IMR-90 (cell line): Measurements from ENCODE around the gene ATP1B4. TPM values are rescaled to one million over a fixed set of nuclear protein-coding genes. Genes with fewer than 3 reads are reported as not detected.

ENCODE experiments used
- ATAC-seq: fragments of 200-7000 bp; cut with Tn5 transposase; 2 replicates; pipeline ENCODE4 v1.9.1; 2020; ENCODE audit warnings: low read depth, mild to moderate bottlenecking, moderate library complexity
- BruUV-seq: library from RNA; stranded (reverse); fragments of 400-500 nt; replicated peaks from 2 replicates; lab custom pipeline; 2021; lab: Mats Ljungman, UMichigan
- CTCF ChIA-PET: fragments of 300-600 bp; formaldehyde crosslinking; extraction: SDS; loops from one replicate; lab custom pipeline; 2021; ENCODE audit warnings: antibody characterized with exemption; lab: Yijun Ruan, JAX
- POLR2A ChIA-PET: fragments of 300-600 bp; sonication (Branson Sonifier 250); formaldehyde crosslinking; loops from one replicate; lab custom pipeline; 2022; ENCODE audit warnings: antibody characterized with exemption; ENCODE audit not compliant: unreplicated experiment; lab: Charles Lee
- DNase-seq: peaks from one replicate; pipeline ENCODE4 v3.0.0; 2013
- H2AFZ ChIP-seq: replicated peaks from 2 replicates; pipeline ENCODE3; 2013; ENCODE audit warnings: low read length, mild to moderate bottlenecking; ENCODE audit not compliant: poor library complexity
- H2AK5ac ChIP-seq: 2 replicates; pipeline ENCODE4 v1.6.1; 2013; ENCODE audit warnings: low read depth, low read length, inconsistent platforms
- H2AK9ac ChIP-seq: replicated peaks from 2 replicates; pipeline ENCODE3; 2013; ENCODE audit warnings: mild to moderate bottlenecking, low read depth, low read length, moderate library complexity; ENCODE audit not compliant: poor library complexity
- H2BK120ac ChIP-seq: 2 replicates; pipeline ENCODE4 v1.6.1; 2013; ENCODE audit warnings: low read depth, low read length, inconsistent platforms
- H2BK15ac ChIP-seq: 3 replicates; pipeline ENCODE4 v1.6.1; 2013; ENCODE audit warnings: low read depth, low read length, inconsistent platforms
- H2BK20ac ChIP-seq: 2 replicates; pipeline ENCODE4 v1.6.1; 2013; ENCODE audit warnings: low read depth, mild to moderate bottlenecking, inconsistent platforms, low read length, moderate library complexity
- H2BK5ac ChIP-seq: 2 replicates; pipeline ENCODE4 v1.6.1; 2013; ENCODE audit warnings: mild to moderate bottlenecking, low read depth, low read length, inconsistent platforms; ENCODE audit not compliant: poor library complexity, severe bottlenecking
- H3K14ac ChIP-seq: replicated peaks from 2 replicates; pipeline ENCODE4 v1.6.1; 2013; ENCODE audit warnings: low read depth, low read length, inconsistent platforms
- H3K18ac ChIP-seq: 2 replicates; pipeline ENCODE4 v1.6.1; 2013; ENCODE audit warnings: low read depth, low read length, control low read depth
- H3K23ac ChIP-seq: 2 replicates; pipeline ENCODE4 v1.6.1; 2013; ENCODE audit warnings: low read depth, low read length, inconsistent platforms
- H3K27ac ChIP-seq: 2 replicates; pipeline ENCODE4 v1.5.1; 2013; ENCODE audit warnings: mild to moderate bottlenecking, control low read depth, low read length; ENCODE audit not compliant: insufficient read depth
- H3K27me3 ChIP-seq: 2 replicates; pipeline ENCODE4 v1.6.1; 2013; ENCODE audit warnings: low read length; ENCODE audit not compliant: control insufficient read depth, insufficient read depth
- H3K36me3 ChIP-seq: 2 replicates; pipeline ENCODE4 v1.6.1; 2013; ENCODE audit warnings: low read length, mixed read lengths; ENCODE audit not compliant: control insufficient read depth, insufficient read depth
- H3K4ac ChIP-seq: 2 replicates; pipeline ENCODE4 v1.6.1; 2013; ENCODE audit warnings: low read depth, low read length, inconsistent platforms
- H3K4me1 ChIP-seq: 2 replicates; pipeline ENCODE4 v1.6.1; 2013; ENCODE audit warnings: low read length, mixed read lengths; ENCODE audit not compliant: control insufficient read depth, insufficient read depth
- H3K4me2 ChIP-seq: 2 replicates; pipeline ENCODE4 v1.6.1; 2013; ENCODE audit warnings: low read depth, mild to moderate bottlenecking, control low read depth, low read length, moderate library complexity
- H3K4me3 ChIP-seq: 2 replicates; pipeline ENCODE4 v1.5.1; 2013; ENCODE audit warnings: low read depth, mild to moderate bottlenecking, control low read depth, low read length, moderate library complexity; ENCODE audit not compliant: insufficient read depth
- H3K56ac ChIP-seq: 2 replicates; pipeline ENCODE4 v1.6.1; 2013; ENCODE audit warnings: low read length, inconsistent platforms; ENCODE audit not compliant: insufficient read depth; ENCODE audit errors: extremely low read depth
- H3K79me1 ChIP-seq, 2 experiments: 2 replicates each; pipeline ENCODE4 v1.6.1; 2013; ENCODE audit warnings: low read length in 2 of 2, inconsistent platforms in 1 of 2, low read depth in 1 of 2
- H3K9ac ChIP-seq: 2 replicates; pipeline ENCODE4 v1.6.1; 2013; ENCODE audit warnings: low read depth, low read length, control low read depth
- H3K9me1 ChIP-seq: 2 replicates; pipeline ENCODE4 v1.6.1; 2013; ENCODE audit warnings: low read length, inconsistent platforms; ENCODE audit not compliant: insufficient read depth
- H3K9me3 ChIP-seq: 2 replicates; pipeline ENCODE4 v1.6.1; 2013; ENCODE audit warnings: low read length; ENCODE audit not compliant: control insufficient read depth, insufficient read depth
- H4K20me1 ChIP-seq: 2 replicates; pipeline ENCODE4 v1.6.1; 2013; ENCODE audit warnings: low read length, inconsistent platforms; ENCODE audit not compliant: insufficient read depth
- H4K5ac ChIP-seq: 2 replicates; pipeline ENCODE4 v1.6.1; 2013; ENCODE audit warnings: mild to moderate bottlenecking, low read depth, low read length, control low read depth
- H4K8ac ChIP-seq, 2 experiments: 2 replicates each; pipeline ENCODE4 v1.6.1; 2013; ENCODE audit warnings: low read depth in 2 of 2, low read length in 2 of 2, control low read depth in 1 of 2, inconsistent platforms in 1 of 2
- H4K91ac ChIP-seq: 2 replicates; pipeline ENCODE4 v1.6.1; 2013; ENCODE audit warnings: low read depth, low read length, inconsistent platforms; ENCODE audit not compliant: insufficient read depth
- BHLHE40 ChIP-seq: fragments of 150-350 bp; IDR thresholded peaks from 2 replicates; pipeline ENCODE4 v1.6.1; 2016; ENCODE audit warnings: mild to moderate bottlenecking, low read depth, low read length
- MAFK ChIP-seq: IDR thresholded peaks from 2 replicates; pipeline ENCODE4 v1.6.1; 2012; ENCODE audit warnings: low read depth, low read length, improper control_type of control experiment
- MXI1 ChIP-seq: IDR thresholded peaks from 2 replicates; pipeline ENCODE4 v1.6.1; 2012; ENCODE audit warnings: low read depth, mild to moderate bottlenecking, low read length, moderate library complexity, borderline replicate concordance
- NFE2L2 ChIP-seq: fragments of 150-350 bp; IDR thresholded peaks from 2 replicates; pipeline ENCODE4 v1.6.1; 2016; ENCODE audit warnings: low read depth, mild to moderate bottlenecking, low read length
- POLR2A ChIP-seq: IDR thresholded peaks from 2 replicates; pipeline ENCODE4 v1.6.1; 2012; ENCODE audit warnings: mild to moderate bottlenecking, low read depth, low read length
- RAD21 ChIP-seq: IDR thresholded peaks from 2 replicates; pipeline ENCODE4 v1.6.1; 2012; ENCODE audit warnings: low read length, improper control_type of control experiment
- RCOR1 ChIP-seq: IDR thresholded peaks from 2 replicates; pipeline ENCODE4 v1.6.1; 2012; ENCODE audit warnings: mild to moderate bottlenecking, low read length, improper control_type of control experiment; ENCODE audit not compliant: insufficient replicate concordance
- RFX5 ChIP-seq: IDR thresholded peaks from 2 replicates; pipeline ENCODE4 v1.8.0; 2012; ENCODE audit warnings: low read depth, mild to moderate bottlenecking, low read length, moderate library complexity
- SMC3 ChIP-seq: fragments of 150-350 bp; IDR thresholded peaks from 2 replicates; pipeline ENCODE4 v1.6.1; 2016; ENCODE audit warnings: low read depth, mild to moderate bottlenecking, antibody characterized with exemption, low read length, moderate library complexity
- WGBS, 2 experiments: methylation state at CpG; one replicate each; pipeline versions ENCODE4 v1.1.5 to v1.1.7; 2013; ENCODE audit warnings: missing lambda C conversion rate in 2 of 2; ENCODE audit not compliant: insufficient read length in 1 of 2; ENCODE audit errors: extremely low coverage in 2 of 2; 5-methylcytosine and 5-hydroxymethylcytosine counted together
- dilution Hi-C: fragments of 300-500 bp; cut with HindIII; formaldehyde crosslinking; loops from one replicate; pipeline ENCODE4 v1.14.3; 2018; ENCODE audit warnings: low sequenced_read_pairs; ENCODE audit not compliant: unreplicated experiment
- in situ Hi-C: fragments of 300-500 bp; cut with MboI; formaldehyde crosslinking; loops from 3 replicates; pipeline ENCODE4 v1.14.3; 2019; ENCODE audit warnings: low sequenced_read_pairs, inconsistent platforms, mixed read lengths
- intact Hi-C: fragments of 100-400 bp; cut with micrococcal nuclease; formaldehyde crosslinking; loops from 2 replicates; pipeline ENCODE4 v1.10.0; 2022
- polyA plus RNA-seq, 3 experiments: library from polyadenylated mRNA; depleted of rRNA; stranded (reverse); fragments of >200 nt; gene quantifications; 2 replicates each; pipeline ENCODE4 v1.2.3, GENCODE V29; 2012; ENCODE audit warnings: low replicate concordance in 1 of 3
- total RNA-seq: library from RNA; depleted of rRNA; stranded (reverse); fragments of >200 nt; gene quantifications from 2 replicates; pipeline ENCODE4 v1.2.3, GENCODE V29; 2012

Gene ATP1B4
- total and polyA plus RNA-seq, 2 of the 4 experiments (the other 2 are of a cell fraction): not detected

DNA sequence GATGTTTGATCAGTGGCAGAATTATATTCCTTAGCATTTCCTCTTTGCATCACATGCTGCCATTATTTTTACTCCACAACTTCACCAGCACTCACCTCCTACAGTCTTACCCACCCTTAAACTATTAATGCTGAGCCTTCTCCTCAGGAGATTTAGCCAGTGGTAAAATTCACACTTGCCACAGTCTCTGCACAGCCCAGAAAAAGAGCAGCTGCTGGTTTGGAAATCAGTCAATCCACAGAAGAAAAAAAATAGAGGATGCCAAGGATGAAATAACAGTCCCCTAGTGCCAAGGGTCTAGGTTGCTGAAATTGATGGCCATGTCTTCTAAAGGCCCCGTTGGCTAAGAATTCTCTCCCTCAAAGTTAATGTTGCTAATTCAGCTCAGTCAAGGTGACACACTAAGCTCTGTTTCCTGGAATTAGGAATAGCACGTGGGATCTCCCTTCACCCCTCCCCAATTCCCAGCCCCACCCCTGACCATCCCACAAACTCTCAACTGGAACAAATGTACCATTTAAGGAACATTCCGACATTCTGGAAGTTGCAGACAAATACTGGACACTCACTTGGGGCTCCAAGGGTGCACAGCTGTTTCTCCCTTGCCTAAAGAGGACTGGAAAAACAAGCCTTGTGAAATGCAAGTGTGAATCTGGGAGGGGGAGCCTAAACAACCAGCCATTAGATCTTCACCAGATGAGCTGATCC is 5.7 kb downstream of the ATP1B4 start:
- in situ Hi-C loops (no loop called here), dilution Hi-C loops (no loop called here), intact Hi-C loops (loop anchor here (5.0 kb wide), 1 partner anchor 100 kb away; the partner anchor contains the start of gene LAMP2)
- Histone ChIP-seq H2BK5ac (no peak overlapping the region), H3K9me1 (no peaks in the 10 kb centered on the region; the same call in 1 of the 2 replicates), H4K5ac (no peak overlapping the region), H2AK9ac (no peak overlapping the region), H3K4ac (no peak overlapping the region), H3K4me2 (no peak overlapping the region), H3K23ac (no peak overlapping the region), H4K91ac (no peak overlapping the region), H3K18ac (no peak overlapping the region), H3K4me3 (no peak overlapping the region), H3K27ac (no peak overlapping the region), H2BK120ac (no peak overlapping the region), H2AK5ac (no peak overlapping the region), H3K9me3 (no peaks in the 10 kb centered on the region), H3K36me3 (no peaks in the 10 kb centered on the region), H4K20me1 (no peaks in the 10 kb centered on the region), H2BK20ac (no peak overlapping the region), H3K79me1 (no peaks in the 10 kb centered on the region), H3K4me1 (no peaks in the 10 kb centered on the region), H3K56ac (no peak overlapping the region), H3K27me3 (no peaks in the 10 kb centered on the region; the same call in 1 of the 2 replicates), H2BK15ac (no peak overlapping the region), H3K14ac (no peak overlapping the region), H4K8ac (no peak overlapping the region), H3K9ac (no peak overlapping the region), H2AFZ (no peak overlapping the region)
- no peak for ATAC-seq
- no TSS peak for BruUV-seq
- 0% methylated on average over 1 of the region's 3 CpGs; no CpG with 5 or more reads in 1 of the 2 experiments for WGBS, 2 experiments
- CTCF ChIA-PET: no interaction called here
- DNase-seq: no peak
- TF ChIP-seq BHLHE40: no peak
- no peak for TF ChIP-seq MAFK
- TF ChIP-seq NFE2L2: no peak
- TF ChIP-seq RFX5: no peak
- TF ChIP-seq MXI1: no peak
- no peak for TF ChIP-seq RCOR1
- TF ChIP-seq SMC3: no peak
- no peak for TF ChIP-seq RAD21
- no peak for TF ChIP-seq POLR2A
- POLR2A ChIA-PET: no interaction called here
